GM18861 (cell line): ENCODE measurements around the gene ZCWPW1.
"Not testable (repeated sequence)": the region's sequence is repeated elsewhere in the genome, so short reads cannot be mapped to it uniquely, and the experiment has no call there.

Source experiments
- ATAC-seq: cut with Tn5 transposase; IDR thresholded peaks from one replicate; pipeline ENCODE4 v1.9.1; 2021; ENCODE audit not compliant: unreplicated experiment

Gene ZCWPW1

GRCh38 chr7:100401811-100402210, 26.7 kb downstream of the ZCWPW1 start:
- ATAC-seq = no peak

- no peak for ATAC-seq
These were observed 27.8 kb downstream of the ZCWPW1 start for GRCh38 chr7:100400656-100401055.

GRCh38 chr7:100400041-100400440, 28.5 kb downstream of the ZCWPW1 start:
- no peak for ATAC-seq

GRCh38 chr7:100398239-100398638, 30.3 kb downstream of the ZCWPW1 start:
- no peak for ATAC-seq

- no peak for ATAC-seq
These were observed 31.0 kb downstream of the ZCWPW1 start for GRCh38 chr7:100397315-100398081.

GRCh38 chr7:100396421-100396982, 32.0 kb downstream of the ZCWPW1 start:
- peak; percentile 85 for ATAC-seq

- ATAC-seq = no peak
These were observed 34.4 kb downstream of the ZCWPW1 start for GRCh38 chr7:100394077-100394476.

GRCh38 chr7:100393233-100393905, 35.1 kb downstream of the ZCWPW1 start:
- ATAC-seq = no peak

GRCh38 chr7:100390286-100391009, 38.1 kb downstream of the ZCWPW1 start:
- no peak for ATAC-seq

GRCh38 chr7:100389437-100390088, 38.9 kb downstream of the ZCWPW1 start:
- ATAC-seq = no peak

- ATAC-seq = no peak
These were observed 40.8 kb downstream of the ZCWPW1 start for GRCh38 chr7:100387695-100388094.

GRCh38 chr7:100386940-100387339, 41.6 kb downstream of the ZCWPW1 start:
- ATAC-seq = no peak

GRCh38 chr7:100384628-100385294, 43.7 kb downstream of the ZCWPW1 start:
- ATAC-seq = no peak

GRCh38 chr7:100382234-100382853, 46.2 kb downstream of the ZCWPW1 start:
- not testable (repeated sequence) for ATAC-seq

GRCh38 chr7:100381531-100382233, 46.8 kb downstream of the ZCWPW1 start:
- not testable (repeated sequence) for ATAC-seq

- no peak for ATAC-seq
These were observed 48.3 kb downstream of the ZCWPW1 start for GRCh38 chr7:100380196-100380595.

- ATAC-seq = no peak
These were observed 50.3 kb downstream of the ZCWPW1 start for GRCh38 chr7:100378114-100378755.

- ATAC-seq = no peak
These were observed 52.4 kb downstream of the ZCWPW1 start for GRCh38 chr7:100376066-100376465.

- ATAC-seq = no peak
These were observed 53.9 kb downstream of the ZCWPW1 start for GRCh38 chr7:100374601-100375000.
